NCI-H187 treated with DMSO at 0.1 percent for 48 hours (cell line): ENCODE measurements around the gene TBXAS1.

Source experiments
- DNase-seq: peaks from one replicate; lab custom pipeline; 2025; lab: John Stamatoyannopoulos, UW

TBXAS1 gene

GRCh38 chr7:140048138-140048537 is 219.1 kb downstream of the TBXAS1 start:
- no peak for DNase-seq

GRCh38 chr7:140048989-140049338 is 219.9 kb downstream of the TBXAS1 start:
- DNase-seq = no peak

GRCh38 chr7:140049339-140050024 is 220.4 kb downstream of the TBXAS1 start:
- no peak for DNase-seq

- DNase-seq = no peak
Measured at GRCh38 chr7:140050100-140050499, 221.0 kb downstream of the TBXAS1 start.

GRCh38 chr7:140051820-140052219 is 222.8 kb downstream of the TBXAS1 start:
- DNase-seq = no peak

- no peak for DNase-seq
Measured at GRCh38 chr7:140053812-140054539, 224.9 kb downstream of the TBXAS1 start.

- no peak for DNase-seq
Measured at GRCh38 chr7:140054751-140055150, 225.7 kb downstream of the TBXAS1 start.

- no peak for DNase-seq
Measured at GRCh38 chr7:140055833-140056232, 226.8 kb downstream of the TBXAS1 start.

GRCh38 chr7:140056431-140057142 is 227.5 kb downstream of the TBXAS1 start:
- no peak for DNase-seq

- DNase-seq = no peak
Measured at GRCh38 chr7:140057143-140057535, 228.1 kb downstream of the TBXAS1 start.

GRCh38 chr7:140058517-140058916 is 229.5 kb downstream of the TBXAS1 start:
- DNase-seq = no peak

GRCh38 chr7:140059273-140060242 is 230.5 kb downstream of the TBXAS1 start:
- DNase-seq = no peak

GRCh38 chr7:140060243-140060630 is 231.2 kb downstream of the TBXAS1 start:
- no peak for DNase-seq

- no peak for DNase-seq
Measured at GRCh38 chr7:140060788-140061606, 231.9 kb downstream of the TBXAS1 start.

GRCh38 chr7:140061607-140061930 is 232.5 kb downstream of the TBXAS1 start:
- DNase-seq = no peak

GRCh38 chr7:140062118-140062527 is 233.1 kb downstream of the TBXAS1 start:
- DNase-seq = no peak

GRCh38 chr7:140062528-140063299 is 233.7 kb downstream of the TBXAS1 start, which contains the start of gene PARP12:
TSS of gene PARP12 (minus strand) at chr7:140062951. CDS start at chr7:140062847, 104 bp downstream.
- DNase-seq = peak; percentile 26

- DNase-seq = no peak
Measured at GRCh38 chr7:140067052-140067451, 238.0 kb downstream of the TBXAS1 start.

- DNase-seq = no peak
Measured at GRCh38 chr7:140068033-140068432, 239.0 kb downstream of the TBXAS1 start.

GRCh38 chr7:140069298-140069949 is 240.4 kb downstream of the TBXAS1 start:
- no peak for DNase-seq
